ENCODE data around the gene DENND5B. TPM values are rescaled to one million over a fixed set of nuclear protein-coding genes. Genes with fewer than 3 reads are reported as not detected.

The DENND5B gene
- total RNA-seq, 1 donor from 2014 or later: 20.0 TPM

GRCh38 chr12:31488737-31489338 lies 102.1 kb downstream of the DENND5B start:
- Mint-ChIP-seq H3K27ac (ENCODE audit: unreplicated experiment) (no peak overlapping the region), H3K36me3 (ENCODE audit: low read depth, unreplicated experiment) (no peaks in the 10 kb centered on the region), H3K4me1 (ENCODE audit: unreplicated experiment) (peaks cover 7% of the 10 kb centered on the region), H3K9me3 (ENCODE audit: unreplicated experiment) (no peaks in the 10 kb centered on the region), H3K4me3 (ENCODE audit: unreplicated experiment) (no peak overlapping the region), H3K27me3 (ENCODE audit: unreplicated experiment) (no peaks in the 10 kb centered on the region)
- TF ChIP-seq CTCF (IDR thresholded peaks at IDR 0.05; ENCODE audit: unreplicated experiment): no peak
- DNase-seq (ENCODE audit: low spot score): no peak

GRCh38 chr12:31485571-31485970 lies 105.4 kb downstream of the DENND5B start:
- no peak overlapping the region for H3K27ac Mint-ChIP-seq (ENCODE audit: unreplicated experiment)
- no peaks in the 10 kb centered on the region for H3K27me3 Mint-ChIP-seq (ENCODE audit: unreplicated experiment)
- no peak for DNase-seq (ENCODE audit: low spot score)
- H3K4me1 Mint-ChIP-seq (ENCODE audit: unreplicated experiment): no peaks in the 10 kb centered on the region
- H3K36me3 Mint-ChIP-seq (ENCODE audit: low read depth, unreplicated experiment): no peaks in the 10 kb centered on the region
- no peaks in the 10 kb centered on the region for H3K9me3 Mint-ChIP-seq (ENCODE audit: unreplicated experiment)
- TF ChIP-seq CTCF (IDR thresholded peaks at IDR 0.05; ENCODE audit: unreplicated experiment): no peak
- H3K4me3 Mint-ChIP-seq (ENCODE audit: unreplicated experiment): no peak overlapping the region

DNA sequence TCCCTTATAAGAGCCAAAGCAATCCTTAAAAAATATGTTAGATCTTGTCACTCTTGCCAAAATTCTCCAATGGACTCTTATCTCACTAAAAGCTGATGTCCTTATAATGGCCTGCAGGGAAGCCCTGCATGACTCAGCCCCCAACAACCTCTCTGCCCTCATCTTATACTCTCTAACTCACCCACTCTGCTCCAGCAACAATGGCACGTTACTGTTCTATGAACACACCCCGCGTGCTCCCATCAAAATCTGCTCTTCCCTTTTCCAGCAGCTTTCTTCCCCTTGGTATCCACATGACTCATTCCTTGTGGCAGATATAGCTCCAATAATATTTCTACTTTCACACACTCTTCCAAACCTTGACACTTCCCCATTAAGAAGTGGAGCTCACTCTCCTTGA lies 108.1 kb downstream of the DENND5B start:
- Mint-ChIP-seq H3K4me3 (ENCODE audit: unreplicated experiment) (no peak overlapping the region), H3K4me1 (ENCODE audit: unreplicated experiment) (no peaks in the 10 kb centered on the region), H3K27me3 (ENCODE audit: unreplicated experiment) (peaks cover 2% of the 10 kb centered on the region), H3K27ac (ENCODE audit: unreplicated experiment) (no peak overlapping the region), H3K36me3 (ENCODE audit: low read depth, unreplicated experiment) (no peaks in the 10 kb centered on the region), H3K9me3 (ENCODE audit: unreplicated experiment) (no peaks in the 10 kb centered on the region)
- TF ChIP-seq CTCF (IDR thresholded peaks at IDR 0.05; ENCODE audit: unreplicated experiment): no peak
- DNase-seq (ENCODE audit: low spot score): no peak

GRCh38 chr12:31481415-31481814 lies 109.5 kb downstream of the DENND5B start:
- no peaks in the 10 kb centered on the region for H3K36me3 Mint-ChIP-seq (ENCODE audit: low read depth, unreplicated experiment)
- H3K4me3 Mint-ChIP-seq (ENCODE audit: unreplicated experiment): no peak overlapping the region
- no peak for TF ChIP-seq CTCF (IDR thresholded peaks at IDR 0.05; ENCODE audit: unreplicated experiment)
- DNase-seq (ENCODE audit: low spot score): no peak
- H3K9me3 Mint-ChIP-seq (ENCODE audit: unreplicated experiment): no peaks in the 10 kb centered on the region
- no peaks in the 10 kb centered on the region for H3K4me1 Mint-ChIP-seq (ENCODE audit: unreplicated experiment)
- peaks cover 2% of the 10 kb centered on the region for H3K27me3 Mint-ChIP-seq (ENCODE audit: unreplicated experiment)
- no peak overlapping the region for H3K27ac Mint-ChIP-seq (ENCODE audit: unreplicated experiment)

GRCh38 chr12:31479516-31480210 lies 111.3 kb downstream of the DENND5B start:
- Mint-ChIP-seq H3K4me1 (ENCODE audit: unreplicated experiment) (no peaks in the 10 kb centered on the region), H3K27ac (ENCODE audit: unreplicated experiment) (no peak overlapping the region), H3K4me3 (ENCODE audit: unreplicated experiment) (no peak overlapping the region), H3K36me3 (ENCODE audit: low read depth, unreplicated experiment) (no peaks in the 10 kb centered on the region), H3K9me3 (ENCODE audit: unreplicated experiment) (no peaks in the 10 kb centered on the region), H3K27me3 (ENCODE audit: unreplicated experiment) (peaks cover 2% of the 10 kb centered on the region)
- no peak for DNase-seq (ENCODE audit: low spot score)
- TF ChIP-seq CTCF (IDR thresholded peaks at IDR 0.05; ENCODE audit: unreplicated experiment): no peak

Measured in endothelial cell (in vitro differentiated cells).